GM19328 (cell line): ENCODE data around the gene HYAL1.
A peak's percentile ranks its signal among the peaks of the same experiment; 100 is the strongest.

Experiments used
- ATAC-seq: cut with Tn5 transposase; IDR thresholded peaks from one replicate; pipeline ENCODE4 v1.9.1; 2021; ENCODE audit warnings: mild to moderate bottlenecking, moderate library complexity; ENCODE audit not compliant: unreplicated experiment

Gene HYAL1

GRCh38 chr3:50303013-50303815 lies at the start of gene HYAL1:
Gene HYAL1, minus strand, starts transcription at chr3:50303574. Its CDS starts 618 bp downstream, at chr3:50302956.
- no peak for ATAC-seq

- no peak for ATAC-seq
Observed at GRCh38 chr3:50352781-50353180, 49.4 kb upstream of the HYAL1 start.

- ATAC-seq = no peak
Observed at GRCh38 chr3:50351323-50351697, 47.9 kb upstream of the HYAL1 start.

- peak; percentile 92 for ATAC-seq
Observed at GRCh38 chr3:50350527-50351322, 47.4 kb upstream of the HYAL1 start, which contains the start of the genes CYB561D2 and NPRL2. Gene CYB561D2, plus strand, starts transcription at chr3:50350862. Its CDS starts 572 bp downstream, at chr3:50351434. Gene NPRL2, minus strand, starts transcription at chr3:50350775. Its CDS starts 123 bp downstream, at chr3:50350652.

GRCh38 chr3:50350213-50350526 lies 46.8 kb upstream of the HYAL1 start:
- ATAC-seq = no peak

- ATAC-seq = no peak
Observed at GRCh38 chr3:50347187-50347813, 43.9 kb upstream of the HYAL1 start.

- no peak for ATAC-seq
Observed at GRCh38 chr3:50345586-50346234, 42.3 kb upstream of the HYAL1 start, which contains the start of gene ZMYND10. Gene ZMYND10, minus strand, starts transcription at chr3:50345732. Its CDS starts 153 bp downstream, at chr3:50345579.

- no peak for ATAC-seq
Observed at GRCh38 chr3:50345008-50345407, 41.6 kb upstream of the HYAL1 start.

GRCh38 chr3:50342813-50343633 lies 39.6 kb upstream of the HYAL1 start:
- no peak for ATAC-seq

GRCh38 chr3:50341996-50342650 lies 38.7 kb upstream of the HYAL1 start:
- no peak for ATAC-seq

GRCh38 chr3:50341537-50341936 lies 38.2 kb upstream of the HYAL1 start:
- no peak for ATAC-seq

GRCh38 chr3:50340448-50341329 lies 37.3 kb upstream of the HYAL1 start, which contains the start of gene RASSF1:
Gene RASSF1, minus strand, starts transcription at chr3:50340836. Its CDS starts 31 bp downstream, at chr3:50340805.
- no peak for ATAC-seq

- ATAC-seq = no peak
Observed at GRCh38 chr3:50340147-50340447, 36.7 kb upstream of the HYAL1 start.

GRCh38 chr3:50339485-50340146 lies 36.2 kb upstream of the HYAL1 start:
- no peak for ATAC-seq

GRCh38 chr3:50338965-50339364 lies 35.6 kb upstream of the HYAL1 start:
- ATAC-seq = no peak

- peak; percentile 64 for ATAC-seq
Observed at GRCh38 chr3:50337175-50337861, 33.9 kb upstream of the HYAL1 start.

- ATAC-seq = peak; percentile 29
Observed at GRCh38 chr3:50336452-50337174, 33.2 kb upstream of the HYAL1 start.
